M059J (cell line): ENCODE results near the gene TMEM117. TPM values are rescaled to one million over a fixed set of nuclear protein-coding genes. Genes with fewer than 3 reads are reported as not detected.

Source experiments
- DNase-seq: peaks from one replicate; pipeline ENCODE4 v3.0.0-alpha.2; 2012; ENCODE audit warnings: low read depth
- total RNA-seq: library from RNA; depleted of rRNA; stranded (reverse); fragments of >200 nt; shearing (Covaris generic); gene quantifications from 2 replicates; pipeline ENCODE4 v1.2.3, GENCODE V29; 2014

Gene TMEM117
- total RNA-seq, 1 experiment from 2014 or later, result 5.3 TPM

DNA sequence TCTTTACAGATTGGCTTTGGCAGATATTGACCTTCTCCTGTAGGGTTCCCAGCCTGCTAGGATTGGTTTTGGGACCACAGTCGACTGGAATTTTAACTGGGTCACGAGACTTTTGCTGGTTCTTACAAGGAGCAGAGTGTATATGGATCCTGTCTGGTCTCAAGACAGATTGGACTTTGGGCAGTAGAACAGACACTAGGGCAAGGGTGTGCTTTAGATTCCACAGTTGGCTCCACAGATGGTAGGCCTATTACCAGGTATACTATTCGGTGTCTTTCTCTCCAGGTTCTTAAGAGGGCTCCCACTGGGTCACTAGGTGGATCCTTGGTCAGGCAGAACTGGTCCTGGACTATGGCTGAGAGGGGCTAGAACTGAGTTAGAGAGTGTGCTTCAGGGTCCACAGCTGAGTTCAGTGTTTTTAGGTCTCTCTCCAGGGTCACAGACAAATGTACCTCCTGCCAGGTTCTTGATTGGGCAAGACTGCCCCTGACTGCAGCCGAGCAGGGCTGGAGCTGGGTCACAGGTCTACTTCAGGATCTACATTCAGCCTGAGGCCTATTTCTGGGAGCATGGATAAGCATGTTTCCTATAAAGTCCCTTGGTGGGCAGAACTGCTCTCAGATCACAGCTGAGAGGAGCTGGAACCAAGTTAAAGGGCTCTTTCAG is 460.2 kb downstream of the TMEM117 start:
- no peak for DNase-seq

DNA sequence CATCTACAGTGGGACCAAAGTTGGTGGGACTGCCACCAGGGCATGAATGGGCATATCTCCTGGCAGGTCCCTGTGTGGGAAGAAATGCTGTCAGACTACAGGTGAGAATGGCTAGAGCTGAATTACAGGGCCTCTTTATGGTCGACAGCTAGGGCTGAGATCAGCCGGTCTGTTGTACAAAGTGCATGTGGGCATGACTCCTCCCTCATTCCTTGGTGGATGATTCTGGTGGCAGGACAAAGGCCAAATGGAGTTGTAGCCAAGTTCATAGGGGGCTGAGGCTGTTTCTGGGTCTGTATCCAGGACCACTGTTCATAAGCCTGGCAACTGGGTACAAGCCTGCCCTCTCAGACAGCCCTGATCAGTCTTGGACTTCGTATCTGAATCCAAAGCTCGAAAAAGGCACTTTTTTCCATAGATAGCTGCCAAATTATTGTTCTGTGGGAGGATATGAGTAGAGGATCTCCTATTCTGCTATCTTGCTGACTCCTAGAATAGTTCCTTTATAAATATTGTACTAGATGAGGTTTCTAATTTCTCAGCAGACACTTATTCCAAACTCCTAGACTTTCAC is 460.8 kb downstream of the TMEM117 start:
- no peak for DNase-seq

DNA sequence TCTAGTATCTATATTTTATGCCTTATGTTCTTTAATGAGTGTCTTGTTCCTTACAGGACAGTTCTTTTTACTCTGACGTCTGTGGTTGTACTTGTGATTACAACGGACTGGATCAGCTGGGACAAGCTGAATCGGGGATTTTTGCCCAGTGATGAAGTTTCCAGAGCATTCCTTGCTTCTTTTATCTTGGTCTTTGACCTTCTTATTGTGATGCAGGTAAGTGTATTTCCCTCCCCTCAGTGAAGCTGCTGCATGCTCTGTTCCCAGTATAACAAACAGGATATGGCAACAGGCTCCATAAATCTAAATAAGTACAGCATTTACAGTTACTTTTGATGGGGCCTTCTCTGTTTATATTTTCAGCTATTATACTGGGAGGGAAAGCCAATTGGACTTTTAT is 463.6 kb downstream of the TMEM117 start:
- DNase-seq, result no peak

DNA sequence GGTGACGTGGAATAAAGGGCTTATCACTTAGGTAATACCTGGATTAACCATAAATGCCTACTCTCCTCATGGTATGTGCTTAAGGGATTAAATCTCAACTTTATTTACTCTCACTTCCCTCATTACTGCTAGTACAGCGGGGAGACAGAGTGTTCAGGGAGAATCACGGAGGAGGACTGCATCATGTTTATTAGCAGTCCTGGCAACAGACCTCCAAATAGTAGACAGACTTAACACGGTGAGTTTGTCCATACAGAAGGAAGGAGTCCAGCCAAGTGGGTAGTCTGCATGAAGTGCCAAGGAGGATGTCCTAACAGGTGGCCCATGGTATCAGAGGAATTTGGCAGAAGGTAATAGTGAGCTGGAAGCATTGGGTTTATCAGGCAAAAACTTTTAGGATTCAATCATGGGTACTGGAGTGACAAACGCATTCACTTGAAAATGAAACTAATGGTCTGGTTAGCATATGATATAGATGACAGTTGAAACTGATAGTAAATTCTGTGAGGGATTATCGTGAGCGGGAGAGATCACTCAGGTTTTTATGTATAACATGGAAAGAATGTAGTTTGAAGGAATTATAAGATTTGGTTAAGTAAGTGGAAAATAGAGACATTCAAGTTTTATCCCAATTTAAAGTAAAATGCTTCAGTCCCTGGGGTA is 471.8 kb downstream of the TMEM117 start:
- DNase-seq, result peak; percentile 8

DNA sequence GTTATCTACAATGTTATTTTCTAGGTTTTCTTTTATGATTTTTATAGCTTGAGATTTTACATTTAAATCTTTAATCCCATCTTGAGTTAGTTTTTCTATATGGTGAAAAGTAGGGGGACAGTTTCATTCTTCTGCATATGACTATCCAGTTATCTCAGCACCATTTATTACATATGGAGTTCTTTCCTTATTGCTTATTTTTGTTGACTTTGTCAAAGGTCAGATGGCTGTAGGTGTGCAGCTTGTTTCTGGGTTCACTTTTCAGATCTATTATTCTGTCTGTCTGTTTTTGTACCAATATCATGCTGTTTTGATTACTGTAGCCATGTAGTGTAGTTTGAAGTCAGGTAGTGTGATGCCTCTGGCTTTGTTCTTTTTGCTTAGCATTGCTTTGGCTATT is 477.3 kb downstream of the TMEM117 start:
- no peak for DNase-seq

DNA sequence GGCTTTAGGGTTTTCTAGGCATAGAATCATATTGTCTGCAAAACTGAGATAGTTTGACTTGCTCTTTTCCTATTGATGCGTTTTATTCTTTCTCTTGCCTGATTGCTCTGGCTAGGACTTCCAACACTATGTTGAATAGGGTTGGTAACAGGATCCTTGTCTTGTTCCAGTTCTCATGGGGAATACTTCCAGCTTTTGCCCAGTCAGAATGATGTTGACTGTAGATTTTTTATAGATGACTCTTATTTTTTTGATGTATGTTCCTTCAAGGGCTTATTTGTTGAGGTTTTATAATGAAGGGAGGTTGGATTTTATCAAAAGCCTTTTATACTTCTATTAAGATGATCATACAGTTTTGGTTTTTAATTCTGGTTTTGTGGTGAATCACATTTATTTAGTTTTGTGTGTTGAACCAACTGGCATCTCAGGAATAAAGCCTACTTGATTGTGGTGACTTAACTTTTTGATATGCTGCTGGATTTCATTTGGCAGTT is 478.2 kb downstream of the TMEM117 start:
- DNase-seq, result peak; percentile 33

DNA sequence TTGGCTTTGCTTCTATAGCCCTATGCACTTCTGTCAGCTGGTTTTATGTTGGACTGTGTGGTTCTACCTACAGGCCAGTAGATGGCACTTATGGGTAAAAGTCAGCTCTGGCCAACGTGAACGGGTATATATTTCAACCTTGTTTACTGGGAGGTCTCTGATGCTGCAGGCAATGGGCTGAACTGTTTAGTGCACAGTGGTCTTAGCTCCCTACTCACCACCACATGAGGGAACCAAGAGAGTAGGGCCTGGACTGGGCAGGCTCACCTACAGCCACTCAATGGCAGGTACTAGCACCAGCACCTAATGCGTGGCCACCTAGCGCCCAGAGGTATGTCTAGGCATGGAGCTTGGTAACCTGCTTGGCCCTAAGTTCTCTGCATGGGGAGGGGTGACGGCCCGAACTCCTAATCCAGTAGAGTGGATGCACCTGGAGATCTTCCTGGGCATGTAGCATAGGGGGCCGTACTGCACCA is 481.8 kb downstream of the TMEM117 start:
- DNase-seq, result peak; percentile 11

DNA sequence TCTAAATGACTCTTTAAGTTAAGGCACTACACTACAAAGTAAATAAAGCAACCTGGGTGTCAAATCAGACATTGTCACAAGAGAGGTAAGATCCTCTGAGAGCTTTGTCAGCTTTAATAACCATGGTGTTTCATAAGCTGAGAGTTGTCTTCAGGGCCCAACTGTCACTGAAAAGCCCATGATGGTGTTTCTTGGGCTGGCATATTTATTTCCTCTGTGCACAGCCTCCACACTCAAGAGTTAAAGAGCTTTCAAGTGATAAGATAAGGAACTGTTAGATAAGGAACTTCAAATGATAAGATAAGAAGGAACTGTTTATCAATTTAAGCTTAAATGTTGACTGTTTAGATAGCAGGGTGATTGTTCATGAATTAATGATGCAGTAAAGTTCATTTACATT is 495.4 kb downstream of the TMEM117 start:
- DNase-seq, result no peak

DNA sequence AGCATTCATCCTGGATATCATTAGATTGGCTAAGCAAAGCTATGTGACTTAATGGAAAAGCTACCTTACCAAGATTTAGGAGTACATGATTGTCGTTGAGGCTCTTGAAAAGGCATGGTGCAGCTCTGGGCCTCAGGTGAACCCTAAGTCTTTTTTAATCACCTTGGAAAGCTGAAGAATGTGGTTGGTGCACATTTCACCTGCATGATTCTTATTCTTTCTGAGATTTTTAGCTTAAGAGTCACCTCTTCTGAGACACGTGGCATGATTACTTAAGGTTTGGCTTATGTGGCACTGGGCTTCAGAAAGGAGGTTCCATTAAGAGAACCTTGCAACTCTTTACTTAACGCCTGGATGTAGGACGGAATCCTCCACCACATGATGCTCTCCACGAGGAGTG is 498.5 kb downstream of the TMEM117 start:
- no peak for DNase-seq

DNA sequence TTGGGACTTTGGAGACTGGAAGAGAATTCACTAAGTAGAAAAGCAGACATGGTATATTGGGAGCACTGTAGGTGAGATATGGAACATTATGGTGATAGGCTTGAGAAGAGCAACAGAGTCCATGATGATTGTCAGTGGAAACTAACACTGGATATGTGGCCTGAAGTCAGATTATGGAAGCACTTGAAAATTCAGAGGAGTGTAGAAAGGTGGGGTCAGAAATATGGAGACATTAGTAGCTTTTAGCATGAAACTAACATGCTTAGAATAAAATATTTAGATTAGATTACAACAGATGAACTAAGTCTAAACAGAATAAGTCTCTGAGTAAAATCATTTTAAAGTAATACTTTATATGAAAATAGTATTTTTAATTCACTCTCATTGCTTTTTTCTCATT is 499.1 kb downstream of the TMEM117 start:
- no peak for DNase-seq

DNA sequence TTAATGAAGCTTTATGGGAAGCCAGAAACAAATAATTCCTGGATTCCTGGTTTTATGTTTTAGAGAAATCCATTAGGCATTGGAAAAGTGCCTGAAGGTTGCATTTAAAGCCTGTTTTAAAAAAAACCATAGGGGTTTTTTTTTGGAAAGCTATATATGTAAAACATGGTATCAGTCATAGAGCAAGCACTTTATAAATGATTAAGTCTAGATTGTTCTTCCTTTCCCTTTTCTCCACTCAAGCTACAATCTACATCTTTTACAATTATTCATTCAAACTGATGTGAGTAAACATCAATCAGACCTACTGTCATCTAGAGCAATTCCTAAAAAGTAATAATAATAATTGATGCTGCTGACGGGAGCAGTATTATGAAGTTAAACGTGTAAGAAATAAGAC is 500.7 kb downstream of the TMEM117 start:
- DNase-seq, result no peak

DNA sequence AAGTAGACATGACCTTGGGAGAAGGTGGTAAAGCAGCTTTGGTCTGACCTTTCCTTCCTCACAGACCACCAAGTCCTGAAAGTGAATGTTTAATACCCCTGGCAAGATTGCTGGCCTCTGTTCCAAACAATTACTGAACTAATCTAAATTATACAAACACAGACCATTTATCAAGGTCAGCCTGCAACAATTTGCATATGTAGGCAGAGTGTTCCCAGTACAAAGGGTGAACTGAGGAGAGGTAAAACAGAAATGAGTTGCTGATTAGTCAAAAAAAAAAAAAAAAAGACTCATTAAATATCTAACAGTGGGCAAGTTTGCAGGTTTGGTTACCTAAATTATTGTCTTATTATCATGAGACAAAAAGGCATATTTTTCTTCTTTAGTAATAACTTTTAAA is 506.5 kb downstream of the TMEM117 start:
- DNase-seq, result no peak

DNA sequence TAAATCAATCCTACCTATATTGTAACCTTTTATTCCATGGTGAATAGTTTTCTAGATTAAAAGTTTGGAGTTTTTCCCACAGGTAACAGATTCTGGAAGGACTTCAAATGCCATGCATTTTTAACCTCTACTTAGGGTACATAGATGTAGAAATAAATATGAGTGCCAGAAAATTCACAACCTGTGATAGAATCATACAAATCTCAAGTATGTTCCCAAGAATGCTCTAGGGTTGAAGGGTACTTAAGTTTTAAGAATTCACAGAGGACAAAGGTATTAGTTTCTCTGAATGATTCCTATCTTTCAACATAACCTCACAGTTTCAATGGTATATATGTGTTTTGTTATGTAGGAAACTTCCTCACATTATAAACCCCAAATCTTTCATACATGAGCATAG is 511.3 kb downstream of the TMEM117 start:
- DNase-seq, result no peak

DNA sequence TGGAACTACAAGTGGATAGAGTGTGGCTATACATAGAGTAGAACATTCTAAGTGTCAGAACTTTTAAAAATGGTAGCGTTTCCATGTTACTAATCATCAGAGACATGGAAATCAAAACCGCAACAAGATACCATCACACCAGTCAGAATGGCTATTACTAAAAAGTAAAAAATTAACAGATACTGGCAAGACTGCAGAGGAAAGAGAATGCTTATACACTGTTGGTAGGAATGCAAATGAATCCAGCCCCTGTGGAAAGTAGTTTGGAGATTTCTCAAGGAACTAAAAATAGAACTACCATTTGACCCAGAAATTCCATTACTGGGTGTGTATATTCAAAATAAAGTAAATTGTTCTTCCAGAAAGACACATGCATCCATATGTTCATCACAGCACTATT is 521.6 kb downstream of the TMEM117 start:
- DNase-seq, result no peak

DNA sequence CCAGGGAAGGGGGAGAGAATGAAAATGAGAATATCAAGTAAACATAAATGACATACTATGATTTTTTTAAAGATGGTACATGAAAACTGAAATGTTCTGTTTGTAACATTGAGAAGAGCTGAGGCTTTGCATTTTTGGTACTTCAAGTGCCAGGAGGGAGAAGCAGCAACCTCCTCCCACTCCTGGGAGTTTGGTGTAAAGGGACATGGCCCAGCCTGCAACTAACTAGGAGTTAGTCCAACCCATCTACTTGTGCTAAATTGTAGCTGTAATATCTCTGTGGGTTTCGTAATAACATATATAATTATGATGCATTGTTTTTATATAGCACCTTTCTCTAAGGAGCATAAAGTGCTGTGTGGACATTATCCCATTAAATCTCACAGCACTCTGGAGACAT is 522.8 kb downstream of the TMEM117 start:
- DNase-seq, result no peak

DNA sequence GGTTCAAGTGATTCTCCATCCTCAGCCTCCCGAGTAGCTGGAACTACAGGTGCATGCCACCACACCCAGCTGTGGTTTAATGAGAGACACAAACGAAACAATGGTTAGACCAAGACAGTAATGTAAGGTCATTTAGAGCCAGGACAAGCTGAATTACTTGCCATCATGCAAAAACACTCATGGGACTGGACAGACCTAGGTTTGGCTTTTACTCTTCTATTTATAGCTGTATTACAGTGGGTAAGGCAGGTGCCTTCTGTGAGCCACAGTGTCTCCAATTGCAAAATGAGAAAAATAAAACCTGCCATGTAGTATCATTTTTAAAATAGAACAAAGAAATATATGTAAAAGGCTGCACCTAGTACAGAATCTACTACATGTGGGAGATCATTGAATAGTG is 527.1 kb downstream of the TMEM117 start:
- no peak for DNase-seq

DNA sequence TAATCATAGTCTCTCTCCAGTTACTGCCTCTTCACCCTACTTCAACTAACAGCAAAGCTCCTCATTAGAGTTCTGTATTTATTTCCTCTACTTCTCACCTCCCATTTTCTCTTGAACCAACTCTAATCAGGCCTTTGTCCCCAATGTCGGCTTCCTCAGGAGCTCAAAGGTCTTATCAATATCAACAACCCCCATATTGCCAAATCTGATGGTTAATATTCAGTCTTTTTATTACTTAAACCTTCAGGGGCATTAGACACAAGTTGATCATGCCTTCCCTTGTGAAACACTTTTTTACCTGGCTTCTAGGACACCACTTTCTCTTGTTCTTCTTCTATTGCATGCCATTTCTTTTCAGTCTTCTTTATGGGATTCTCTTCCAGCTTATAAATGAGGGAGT is 531.3 kb downstream of the TMEM117 start:
- DNase-seq, result no peak

DNA sequence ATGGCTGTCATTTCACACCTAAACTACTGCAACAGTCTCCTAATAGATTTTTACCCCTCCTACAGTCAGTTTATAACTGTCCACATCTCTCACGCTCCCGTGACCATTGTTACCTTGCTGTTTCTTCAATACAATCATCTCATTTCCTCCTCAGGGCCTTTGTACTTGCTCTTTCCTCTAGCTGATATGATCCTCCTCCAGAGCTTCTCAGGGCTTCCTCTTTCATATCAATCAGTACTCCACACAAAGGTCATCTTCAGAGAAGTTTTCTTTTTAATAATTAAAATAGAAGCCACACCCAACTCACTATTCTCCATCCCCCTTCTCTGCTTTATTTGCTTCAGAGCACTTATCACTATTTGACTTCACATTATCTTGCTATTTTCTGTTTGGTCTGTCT is 532.0 kb downstream of the TMEM117 start:
- no peak for DNase-seq

DNA sequence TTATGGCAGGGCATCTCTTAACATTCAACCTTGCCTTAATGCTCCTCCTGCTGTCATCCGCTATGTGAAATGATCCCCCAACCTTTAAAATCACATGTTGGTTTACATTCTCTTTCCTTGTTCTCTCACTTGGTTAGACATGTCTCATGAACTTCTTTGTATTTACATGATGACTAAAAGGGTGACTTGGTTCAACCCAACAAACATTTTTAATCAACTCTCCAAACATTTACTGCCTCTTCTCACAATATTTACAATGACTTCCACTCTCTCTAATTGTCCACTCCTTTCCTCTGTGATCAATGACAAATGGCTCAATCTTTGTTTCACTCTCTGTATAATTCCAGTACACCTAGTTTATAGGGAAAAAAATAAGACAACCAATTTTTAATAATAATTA is 534.1 kb downstream of the TMEM117 start:
- DNase-seq, result no peak

DNA sequence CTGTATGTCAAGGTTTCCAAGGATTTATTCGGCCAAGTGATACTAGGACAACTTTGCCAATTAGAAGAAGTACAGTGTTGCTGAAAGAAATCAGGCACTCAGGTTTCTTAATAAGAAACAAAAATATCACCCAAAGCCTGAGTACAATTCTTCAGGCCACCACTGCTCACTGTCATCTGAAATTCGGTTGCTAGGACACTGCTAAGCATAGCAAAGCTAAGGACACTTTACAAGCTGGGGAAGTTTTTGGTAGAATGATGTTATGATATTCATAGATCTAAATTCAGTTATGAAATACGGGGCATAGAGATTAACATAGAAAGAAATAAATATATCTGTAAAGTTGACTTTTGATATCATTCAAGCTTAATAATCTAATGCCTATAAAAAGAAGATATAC is 535.1 kb downstream of the TMEM117 start:
- DNase-seq, result no peak

DNA sequence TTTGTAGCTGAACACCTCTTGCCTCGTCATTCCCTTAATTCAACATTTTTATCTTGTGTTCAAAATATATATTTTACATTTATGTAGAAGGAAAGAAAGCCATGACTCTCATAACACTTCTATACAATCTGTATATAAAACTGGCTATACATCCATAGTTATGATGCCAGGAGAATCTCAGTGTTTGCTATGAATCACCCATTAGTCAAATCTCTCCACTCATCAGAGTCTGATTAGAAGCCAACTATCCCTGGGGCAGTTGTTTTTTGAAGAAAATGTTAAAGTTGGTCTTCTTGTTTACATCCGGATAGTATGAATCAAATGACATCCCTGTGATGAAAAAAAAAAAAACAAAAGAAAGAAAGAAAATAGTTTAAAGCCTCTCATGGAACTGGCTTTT is 536.4 kb downstream of the TMEM117 start:
- peak; percentile 64 for DNase-seq

DNA sequence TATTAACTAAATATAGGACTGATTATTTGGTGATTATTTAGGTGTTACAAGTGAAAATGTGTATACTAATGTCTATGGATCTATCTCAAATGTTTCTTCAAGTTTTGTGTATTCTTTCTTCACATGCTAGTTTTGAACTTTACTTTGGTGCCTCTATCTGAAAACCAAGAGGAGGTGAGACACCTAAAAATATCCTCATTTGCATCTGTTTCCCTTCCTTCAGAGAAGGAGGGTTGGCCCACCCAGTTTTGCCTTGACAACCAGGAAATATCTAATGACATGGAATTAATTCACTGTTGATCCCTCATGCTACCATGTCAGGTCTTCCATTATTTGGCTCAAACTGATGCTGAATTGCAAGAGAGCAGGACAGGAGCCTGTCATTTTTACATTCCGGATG is 539.8 kb downstream of the TMEM117 start:
- no peak for DNase-seq
